KG1 (cell line): ENCODE data around the gene SORBS1.

Experiments
- DNase-seq: peaks from one replicate; lab custom pipeline; 2025; lab: John Stamatoyannopoulos, UW

The SORBS1 gene

DNA sequence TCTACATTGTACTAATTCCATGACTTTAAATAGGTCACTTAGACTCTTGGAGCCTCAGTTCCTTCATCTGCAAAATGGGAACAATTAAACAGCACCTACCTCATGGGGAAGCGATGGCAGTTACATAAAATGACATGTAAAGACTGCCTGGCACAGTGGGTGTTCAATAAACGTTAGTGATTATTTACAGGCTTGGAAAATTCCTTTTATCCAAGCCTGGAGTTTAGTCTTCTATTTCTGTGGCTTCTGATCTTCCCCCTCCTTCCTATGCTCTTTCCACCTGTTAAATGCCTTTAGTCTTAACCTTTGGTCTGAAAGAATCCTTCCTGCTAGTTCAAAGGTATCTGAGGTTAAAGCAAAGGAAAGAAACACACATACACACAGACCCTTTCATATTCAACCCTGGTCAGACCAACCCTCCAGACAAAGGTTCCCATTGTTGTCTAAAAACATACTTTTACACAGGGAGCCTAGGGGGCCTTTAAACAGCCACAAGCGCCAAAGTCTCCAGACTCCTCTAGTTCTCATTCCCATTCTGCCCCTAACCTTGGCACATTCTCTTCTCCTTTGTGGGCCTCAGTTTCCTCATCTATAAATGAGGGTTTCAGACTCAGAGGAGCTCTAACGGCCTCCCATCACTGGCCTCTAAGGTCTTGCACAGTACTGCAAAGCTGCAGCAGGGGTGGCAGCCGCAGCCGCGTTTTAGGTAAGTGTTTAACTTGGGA lies 21.4 kb downstream of the SORBS1 start:
- no peak for DNase-seq

DNA sequence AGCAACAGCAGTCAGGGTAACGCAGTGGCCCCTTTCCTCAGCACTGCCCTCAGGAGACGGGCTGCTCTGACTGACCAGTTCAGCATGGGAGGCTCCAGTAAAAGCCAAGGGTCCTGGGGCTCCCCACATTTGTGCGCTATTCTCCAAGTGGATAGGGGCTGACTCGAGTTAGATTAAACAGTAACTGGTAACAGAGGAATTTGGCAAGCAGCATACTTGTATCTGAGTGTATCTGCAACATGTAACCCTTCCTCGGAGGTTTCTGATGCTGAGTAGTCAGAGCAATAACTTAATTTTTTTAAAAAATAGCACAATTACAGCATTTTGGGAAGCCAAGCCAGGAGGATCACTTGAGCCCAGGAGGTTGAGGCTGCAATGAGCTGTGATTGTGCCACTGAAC lies 22.8 kb downstream of the SORBS1 start:
- no peak for DNase-seq

DNA sequence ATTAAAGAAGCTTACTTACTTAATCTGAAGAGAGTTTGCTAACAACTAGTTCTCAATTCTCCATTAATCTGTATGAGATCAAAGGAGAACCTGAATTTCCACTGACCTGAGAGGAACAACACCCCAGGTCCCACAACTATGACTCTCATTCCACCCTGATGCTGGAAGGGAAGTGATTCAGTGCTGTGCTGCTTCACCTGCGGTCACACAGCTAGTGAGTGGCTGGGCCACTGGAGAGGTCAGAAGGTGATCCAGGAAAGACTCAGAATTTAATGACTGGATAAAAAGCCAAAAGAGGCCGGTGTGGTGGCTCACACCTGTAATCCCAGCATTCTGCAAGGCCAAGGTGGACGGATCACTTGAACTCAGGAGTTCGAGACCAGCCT lies 23.6 kb downstream of the SORBS1 start:
- DNase-seq: no peak

DNA sequence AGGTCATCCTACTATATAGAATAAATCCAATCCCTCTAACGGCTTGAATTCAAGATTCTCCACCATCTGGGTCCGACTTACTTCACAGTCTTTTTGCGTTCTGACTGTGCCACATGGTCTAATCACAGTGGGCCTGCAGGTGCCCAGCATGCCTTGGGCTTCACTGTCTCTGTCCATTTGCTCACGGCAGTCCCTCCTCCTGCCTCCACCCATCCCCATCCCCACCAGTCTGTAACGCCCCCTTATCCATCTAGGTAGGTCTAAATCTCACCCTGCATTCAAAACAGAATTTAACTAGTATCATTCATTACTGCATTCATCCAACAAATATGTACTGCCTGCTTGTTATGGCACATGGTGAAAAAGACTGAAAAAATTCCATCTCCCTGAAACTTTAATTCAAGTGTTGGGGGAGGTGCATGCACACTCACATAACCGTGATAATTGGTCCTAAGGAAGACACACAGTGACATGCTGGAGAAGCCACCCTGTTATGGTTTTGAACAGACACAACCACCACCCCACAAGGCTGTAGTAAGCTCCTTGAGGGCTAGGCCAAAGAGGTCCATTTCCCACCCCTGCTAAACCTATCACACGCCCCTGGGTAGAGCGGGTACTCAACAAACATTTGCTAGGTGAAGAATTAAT lies 24.2 kb downstream of the SORBS1 start:
- no peak for DNase-seq

DNA sequence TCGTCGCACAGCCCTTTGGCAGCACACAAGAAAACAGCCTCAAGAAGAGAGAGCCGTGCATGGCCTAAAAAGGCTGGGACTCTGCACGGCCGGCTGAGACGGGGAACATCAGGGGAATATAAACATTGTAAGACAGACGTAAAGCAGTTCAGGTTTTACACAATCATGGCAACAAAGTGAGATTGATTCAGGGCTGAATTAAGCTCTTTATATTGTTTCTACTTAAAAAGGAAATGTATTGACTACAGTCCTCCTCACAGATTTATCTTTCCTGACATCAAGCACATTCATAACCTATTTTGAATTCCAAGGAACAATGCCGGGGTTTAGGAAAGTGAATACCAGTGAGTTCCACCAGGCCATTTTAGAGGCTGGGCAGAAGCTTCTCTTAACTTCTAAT lies 25.2 kb downstream of the SORBS1 start:
- DNase-seq: no peak

DNA sequence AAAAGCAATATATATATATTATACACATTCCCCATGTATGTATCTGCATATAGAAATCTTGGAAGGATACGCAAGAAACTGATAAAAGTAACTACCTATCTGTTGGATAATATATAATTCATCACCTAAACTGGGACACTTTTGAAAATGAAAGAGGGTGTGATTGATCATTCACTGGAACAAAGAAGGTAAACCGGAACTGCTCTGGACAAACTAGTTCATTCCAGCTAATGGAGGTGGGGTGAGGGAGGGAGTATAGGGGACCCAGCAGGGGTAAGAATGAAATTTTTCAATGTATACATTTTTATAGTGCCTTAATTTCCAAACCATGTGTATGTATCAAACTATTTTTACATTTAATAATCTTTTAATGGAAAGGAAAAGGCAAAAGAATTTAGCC lies 25.6 kb downstream of the SORBS1 start:
- DNase-seq: no peak

DNA sequence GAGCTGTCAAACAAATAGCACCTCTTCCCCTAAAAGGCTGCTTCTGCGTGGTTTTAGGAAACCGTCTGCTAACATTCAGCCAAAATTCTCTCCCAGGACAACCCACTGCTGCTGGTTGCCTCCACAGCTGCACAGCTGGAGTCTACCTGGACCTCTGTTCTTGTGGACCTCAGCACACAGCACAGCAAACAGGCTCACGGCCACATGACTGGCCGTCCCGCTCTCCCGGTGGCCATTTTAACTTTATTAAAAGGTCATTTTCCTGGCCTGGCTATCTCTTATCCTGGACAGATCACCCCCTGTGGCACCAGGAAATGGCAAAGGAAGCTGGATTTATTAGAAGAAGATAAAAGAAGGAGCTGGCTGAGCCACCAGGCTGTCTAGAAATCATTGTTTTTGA lies 27.6 kb downstream of the SORBS1 start:
- no peak for DNase-seq

DNA sequence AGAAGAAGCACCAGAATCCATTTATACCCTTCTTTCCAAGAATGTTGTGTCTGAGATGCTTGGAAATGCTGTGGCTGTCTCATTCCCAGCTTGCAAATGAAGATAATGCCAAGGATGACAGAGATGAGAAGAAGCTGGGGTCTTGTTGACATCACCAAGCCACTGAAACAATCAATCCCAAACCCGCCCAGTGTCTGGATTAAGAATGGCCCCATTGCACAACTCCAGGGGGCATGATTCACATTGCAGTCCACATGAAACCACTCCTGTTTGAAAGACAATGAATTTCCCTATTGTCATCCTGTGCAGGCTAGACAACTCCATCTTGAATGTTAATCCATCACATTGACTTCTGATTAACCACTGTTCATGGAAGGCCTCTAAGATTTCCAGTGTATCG lies 28.6 kb downstream of the SORBS1 start:
- no peak for DNase-seq

DNA sequence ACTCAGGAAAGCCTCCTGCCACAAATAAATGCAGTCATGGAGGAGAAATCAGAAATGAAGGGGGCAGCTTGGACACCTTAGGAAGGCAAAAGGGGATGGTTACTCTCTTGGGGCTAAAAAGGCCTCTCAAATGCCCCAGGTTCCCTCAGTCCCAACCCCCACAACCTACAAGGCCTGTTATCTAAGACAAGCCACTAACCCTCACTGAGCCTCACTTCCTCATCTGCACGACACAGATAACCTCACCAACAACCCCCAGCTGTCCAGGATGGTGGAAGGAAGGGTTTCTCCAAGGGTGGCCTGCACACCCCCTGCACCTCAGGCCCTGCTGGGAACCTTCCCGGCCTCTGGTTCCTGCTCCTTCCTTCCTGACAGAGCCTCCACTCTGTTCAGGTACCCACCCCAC lies 29.2 kb downstream of the SORBS1 start:
- no peak for DNase-seq

DNA sequence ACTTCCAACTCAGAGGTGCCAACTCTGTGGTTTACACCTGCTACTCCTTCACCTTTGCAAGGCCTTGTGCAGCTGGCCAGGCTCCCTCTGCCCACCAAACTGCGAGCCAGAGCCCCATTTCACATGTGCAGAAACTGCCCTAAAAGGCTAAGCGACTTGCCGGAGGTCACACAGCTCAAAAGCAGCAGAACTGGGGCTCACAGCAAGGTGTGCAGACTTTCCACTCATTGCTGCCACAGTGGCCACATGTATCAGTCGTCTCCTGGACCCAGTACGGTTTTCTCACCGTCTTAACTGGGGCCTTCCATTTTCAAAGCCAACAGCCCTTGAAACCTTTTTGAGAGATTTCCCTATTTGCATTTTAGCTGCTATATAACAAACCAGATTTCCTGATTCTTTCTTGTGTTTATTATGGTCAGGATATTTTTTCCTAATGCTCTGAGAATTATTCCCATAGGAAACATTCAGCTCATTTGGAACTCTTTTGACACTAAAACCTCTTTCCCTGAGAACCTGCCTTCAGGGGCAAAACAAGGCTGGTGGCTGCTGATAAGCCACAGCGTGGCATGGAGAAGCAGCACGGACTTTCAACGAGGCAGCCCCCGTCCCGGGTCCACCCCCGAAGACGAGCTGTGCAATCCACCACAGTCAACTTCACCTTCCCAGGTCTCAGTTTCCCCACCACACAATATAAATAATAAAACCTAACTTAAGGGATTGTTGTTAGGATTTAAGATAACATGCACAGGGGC lies 29.9 kb downstream of the SORBS1 start:
- DNase-seq: no peak

DNA sequence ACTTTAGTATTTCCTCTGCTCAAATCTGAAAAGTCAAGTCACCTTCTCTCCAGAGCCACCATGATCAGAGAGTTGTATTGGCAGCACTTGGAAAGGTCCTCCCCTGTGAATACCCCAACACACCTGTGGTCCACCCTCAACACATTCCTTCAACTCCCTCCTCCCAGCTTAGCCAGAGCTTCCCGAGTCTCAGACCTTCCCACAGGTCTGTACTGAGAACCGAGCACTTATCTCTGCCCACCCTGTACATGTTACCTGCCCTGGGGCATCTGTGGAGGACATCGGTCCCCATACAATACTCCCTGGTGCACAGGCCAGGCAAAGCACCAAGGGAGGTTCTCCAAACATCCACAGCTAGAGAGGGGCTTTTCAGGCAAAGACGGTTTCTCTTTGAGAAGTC lies 30.6 kb downstream of the SORBS1 start:
- no peak for DNase-seq

DNA sequence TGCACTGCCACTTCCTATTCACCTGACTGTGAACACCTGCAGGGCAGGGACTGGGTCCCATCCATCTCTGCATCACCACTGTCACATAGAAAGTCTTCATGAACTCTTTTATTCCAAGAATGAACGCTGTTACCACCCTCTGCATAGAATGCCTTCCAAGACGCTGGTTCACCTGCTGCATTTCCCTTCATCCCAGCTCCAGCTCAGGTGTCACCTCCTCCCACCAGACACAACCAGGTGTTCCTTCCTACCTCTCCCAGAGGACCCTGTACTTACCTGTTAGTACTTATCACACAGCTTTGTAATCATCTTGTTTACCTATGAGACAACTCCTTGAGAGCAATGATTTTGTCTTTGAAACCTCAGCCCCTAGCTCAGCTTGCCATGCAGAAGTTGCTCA lies 31.1 kb downstream of the SORBS1 start:
- DNase-seq: no peak

DNA sequence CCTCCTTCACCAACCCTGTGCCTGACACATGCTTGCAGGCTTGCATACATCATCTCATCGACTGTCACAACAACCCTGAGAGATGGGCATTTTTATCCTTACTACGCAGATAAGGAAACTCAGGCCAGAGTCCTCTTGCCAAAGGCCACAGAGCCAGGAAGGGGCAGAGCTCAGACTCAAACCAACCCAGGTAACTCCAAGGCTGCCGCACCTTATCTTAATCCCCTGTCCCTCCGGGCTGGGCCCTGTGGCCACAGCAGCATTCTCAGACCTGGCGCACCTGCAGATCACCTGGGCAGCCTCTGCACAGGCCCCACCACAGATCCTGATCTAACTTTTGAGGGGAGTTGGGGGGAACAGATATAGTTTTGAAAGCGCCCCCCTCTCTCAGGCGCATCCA lies 35.1 kb downstream of the SORBS1 start:
- no peak for DNase-seq

DNA sequence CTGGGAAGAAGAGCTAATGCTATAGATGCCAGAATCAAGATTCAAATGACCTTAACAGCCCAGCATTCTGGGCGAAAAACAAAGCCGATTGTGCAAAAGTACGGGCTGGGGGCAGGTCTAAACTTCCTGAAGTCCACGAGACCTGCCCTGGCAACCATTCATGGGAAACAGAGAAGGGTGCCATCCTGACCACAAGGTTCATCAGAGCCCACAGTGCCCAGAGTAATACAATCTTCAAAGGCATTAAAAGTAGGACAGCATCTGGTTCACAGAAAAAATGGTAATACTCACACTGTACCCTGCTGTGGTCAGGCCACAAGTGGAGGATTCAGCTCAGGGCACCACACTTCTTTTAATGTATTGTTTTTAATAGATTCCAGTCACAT lies 36.1 kb downstream of the SORBS1 start:
- no peak for DNase-seq

DNA sequence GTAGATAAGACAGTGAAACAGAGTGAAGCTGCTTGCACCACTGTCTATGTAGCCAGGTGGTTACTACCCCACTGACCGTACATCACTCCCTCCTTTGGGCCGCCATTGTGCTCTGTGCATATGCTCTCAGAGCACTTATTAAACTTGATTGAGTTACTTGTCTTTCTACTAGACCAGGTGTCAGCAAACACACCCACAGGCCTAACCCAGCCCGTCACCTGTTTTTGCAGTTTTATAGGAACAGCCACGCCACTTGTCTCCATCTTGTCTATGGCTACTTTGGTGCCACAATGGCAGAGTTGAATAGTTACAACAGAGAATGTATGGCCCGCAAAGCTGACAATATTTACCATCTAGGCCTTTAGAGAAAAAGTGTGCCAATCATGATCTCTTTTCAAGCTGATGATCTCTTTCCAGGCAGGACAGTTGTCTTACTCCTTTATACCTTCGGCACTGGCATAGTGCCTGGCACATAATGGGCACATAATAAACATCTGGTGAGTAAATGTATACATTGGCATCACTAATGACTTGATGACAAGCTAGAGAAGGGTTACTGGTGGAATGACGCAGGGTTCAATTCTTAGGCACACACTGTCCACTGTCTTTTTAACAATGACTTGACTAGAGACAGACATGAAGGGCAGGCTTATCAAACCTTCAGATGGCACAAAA lies 36.7 kb downstream of the SORBS1 start:
- no peak for DNase-seq

DNA sequence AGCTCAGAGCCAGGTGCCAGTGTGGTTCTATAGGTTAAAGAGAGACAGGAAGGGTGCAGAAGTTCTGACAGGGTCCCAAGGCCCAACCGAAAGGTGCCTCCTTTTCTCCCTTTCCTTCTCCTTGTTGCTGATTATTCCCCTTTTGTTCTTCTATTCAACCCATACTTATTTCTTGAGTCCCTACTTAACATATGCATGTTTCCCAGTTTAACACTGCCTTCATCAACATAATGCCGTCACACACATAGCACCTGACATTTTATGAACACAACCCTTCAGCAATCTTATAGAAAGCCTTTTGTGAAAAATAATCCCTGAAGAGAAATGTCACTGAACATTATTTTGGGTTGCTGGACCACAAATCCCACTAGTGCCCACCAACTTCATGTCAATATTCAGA lies 39.1 kb downstream of the SORBS1 start:
- no peak for DNase-seq

DNA sequence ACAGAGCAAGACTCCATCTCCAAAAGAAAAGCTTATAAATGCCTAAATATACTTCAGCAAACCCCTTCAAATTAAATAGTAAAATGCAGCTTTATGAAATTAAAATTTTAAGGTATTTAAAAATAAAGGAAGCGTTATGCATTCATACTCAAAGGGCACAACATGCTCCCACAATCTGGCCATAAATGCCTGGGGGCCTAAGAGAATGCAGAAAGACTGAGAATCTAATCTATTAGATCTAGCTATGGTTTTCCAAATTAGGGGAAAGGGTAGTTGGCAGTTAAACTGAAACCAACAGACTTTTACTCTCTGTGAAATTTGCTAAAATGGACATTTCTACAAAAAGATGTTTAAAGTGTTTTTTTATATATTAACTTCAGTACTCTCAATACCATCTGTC lies 40.6 kb downstream of the SORBS1 start:
- DNase-seq: no peak

DNA sequence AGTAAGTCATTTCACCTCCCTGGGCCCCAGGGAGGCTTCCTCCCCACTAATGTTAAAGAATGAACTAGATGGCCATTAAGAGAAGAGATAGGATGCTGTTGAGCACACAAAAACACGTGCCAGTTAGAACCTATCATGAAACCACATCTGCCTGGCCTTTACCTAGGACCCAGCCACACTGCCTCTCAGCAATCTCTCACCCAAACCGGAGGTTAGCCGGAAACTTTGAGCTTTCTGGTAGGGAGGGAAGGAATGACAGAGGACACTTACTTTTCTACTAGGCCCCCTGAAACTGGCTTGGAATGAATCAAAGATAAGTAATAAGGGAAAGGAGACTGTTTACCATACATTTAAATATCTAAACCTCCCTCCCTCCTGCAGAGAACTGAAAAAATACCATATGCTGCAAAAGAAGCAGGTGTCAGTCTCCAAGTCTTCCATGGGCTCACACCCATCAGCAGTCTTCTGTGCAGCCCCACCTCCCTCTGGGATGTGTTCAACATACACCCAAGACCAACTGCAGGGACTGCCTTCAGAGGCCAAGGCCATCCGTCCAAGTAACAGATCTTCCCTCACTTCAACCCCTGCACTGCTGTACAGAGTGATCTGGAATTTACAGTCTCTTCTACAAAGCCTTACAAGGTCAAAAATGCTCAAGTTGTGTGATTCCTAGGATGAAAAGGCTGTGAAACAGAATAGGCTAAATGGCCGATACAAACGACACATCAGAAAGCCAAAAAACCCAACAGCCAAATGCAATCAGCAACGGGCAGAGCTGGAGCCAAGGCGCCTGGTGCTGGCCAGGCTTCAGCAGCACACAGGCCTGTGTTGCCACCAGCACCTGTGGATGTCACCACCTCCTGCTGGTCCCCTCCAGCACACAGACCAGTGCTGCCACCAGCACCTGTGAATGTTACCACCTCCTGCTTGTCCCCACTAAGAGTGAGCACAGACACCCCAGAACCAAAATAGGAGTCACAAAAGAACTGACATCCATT lies 42.4 kb downstream of the SORBS1 start:
- DNase-seq: no peak

DNA sequence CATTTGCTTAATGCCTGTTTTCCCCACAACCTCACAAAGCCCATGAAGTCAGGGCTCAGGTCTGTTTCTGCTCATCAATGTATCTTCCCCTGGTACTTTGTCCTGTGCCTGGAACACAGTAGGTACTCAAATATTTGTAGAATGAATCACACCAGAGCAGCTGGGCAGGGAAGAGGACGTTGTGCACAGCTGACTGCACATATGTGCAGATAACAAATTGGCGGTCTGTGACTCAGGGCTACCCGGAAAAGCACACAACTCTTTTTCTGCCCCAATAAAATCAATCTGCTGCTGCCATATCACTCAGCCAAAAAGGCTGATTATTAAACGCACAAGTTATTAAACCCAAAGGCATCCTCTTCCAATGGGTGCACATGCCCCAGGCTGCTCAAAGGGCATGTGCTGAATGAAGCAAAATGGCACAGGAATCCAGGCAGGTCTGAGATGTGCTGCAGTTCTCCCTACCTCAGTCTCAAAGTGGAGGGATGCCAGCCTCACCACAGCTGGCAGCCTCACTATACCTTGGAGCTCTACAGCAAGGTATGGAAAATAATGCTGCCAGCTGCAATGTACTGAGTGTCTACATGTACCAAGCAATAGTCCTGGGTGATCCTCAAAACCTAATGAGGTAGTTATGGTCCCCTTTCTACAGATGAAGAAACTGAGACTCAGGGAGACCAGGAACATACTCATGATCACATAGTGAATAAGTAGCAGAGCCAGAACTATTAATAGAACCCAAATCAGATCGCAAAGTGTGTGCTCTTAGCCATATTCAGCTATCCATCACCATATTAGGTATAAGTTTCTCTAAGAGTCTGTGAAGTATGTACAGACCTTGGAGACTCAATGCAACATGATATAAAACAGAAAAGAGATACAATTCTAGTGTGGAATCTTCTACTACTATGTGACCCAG lies 43.4 kb downstream of the SORBS1 start:
- no peak for DNase-seq

DNA sequence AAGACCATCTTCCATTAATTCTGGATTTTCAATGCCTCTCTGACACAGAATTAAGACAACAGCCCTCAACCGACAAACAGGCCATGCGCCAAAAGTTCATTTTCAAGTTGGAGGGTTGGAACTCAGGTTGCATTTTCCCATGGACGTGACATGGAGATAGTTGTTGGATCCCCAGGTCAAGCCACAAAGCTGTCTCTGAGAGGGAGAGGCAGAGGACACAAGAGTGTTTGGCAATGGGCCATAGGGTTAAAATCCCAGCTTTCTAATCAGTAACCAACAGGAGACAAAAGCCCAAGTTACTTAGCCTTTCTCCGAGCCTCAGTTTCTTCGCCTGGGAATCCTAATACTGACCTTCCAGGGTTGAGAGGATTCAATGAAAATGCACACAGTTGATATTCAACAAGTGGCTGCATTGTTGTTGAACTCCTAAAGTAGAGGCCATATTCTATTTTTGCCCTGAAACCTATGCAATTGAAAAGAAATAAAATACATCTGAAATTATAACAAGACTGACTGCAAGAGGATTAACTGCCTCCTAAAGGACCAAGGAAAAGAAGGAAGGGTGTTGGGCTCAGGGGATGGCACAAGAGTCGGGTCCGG lies 44.3 kb downstream of the SORBS1 start:
- DNase-seq: no peak
